Lower leg skin (tissue), 4 donors: ENCODE results near the gene THSD4. TPM values are rescaled to one million over a fixed set of nuclear protein-coding genes. Genes with fewer than 3 reads are reported as not detected.

Source experiments
- DNase-seq, 2 donors: peaks; one replicate each; pipeline ENCODE4 v3.0.0-alpha.2; 2019; ENCODE audit warnings: low spot score in 2 of 2
- H3K4me3 ChIP-seq: fragments of 200-600 bp; sonication (generic); 2 replicates; pipeline ENCODE4 v1.5.1; 2017; ENCODE audit warnings: mild to moderate bottlenecking, low read depth; ENCODE audit not compliant: poor library complexity, severe bottlenecking
- CTCF ChIP-seq, 3 donors: fragments of 450-650 bp; IDR thresholded peaks; one replicate each; pipeline ENCODE4 v1.5.1; 2016; ENCODE audit warnings: antibody characterized with exemption in 3 of 3, mild to moderate bottlenecking in 3 of 3, moderate library complexity in 2 of 3
- POLR2A ChIP-seq, 2 donors: fragments of 450-650 bp; IDR thresholded peaks; one replicate each; pipeline ENCODE4 v1.6.1; 2016 to 2017; ENCODE audit warnings: antibody characterized with exemption in 2 of 2, mild to moderate bottlenecking in 1 of 2, moderate library complexity in 1 of 2
- WGBS, 2 donors: methylation state at CpG; one replicate each; pipeline ENCODE4 v1.1.5; 2018; 5-methylcytosine and 5-hydroxymethylcytosine counted together
- intact Hi-C: fragments of 100-400 bp; cut with DNase I; formaldehyde crosslinking; loops from one replicate; pipeline ENCODE4 v1.15.0; 2023; ENCODE audit warnings: low total_unique reads
- total RNA-seq, 4 donors: library from RNA; depleted of rRNA; stranded (reverse); fragments of >200 nt; gene quantifications; one replicate each; pipeline ENCODE4 v1.1.0, GENCODE V29; 2016

The THSD4 gene
- total RNA-seq, 4 donors from 2014 or later, result 9.3 to 39.2 (median 32.8) TPM

- H3K4me3 ChIP-seq, result no peak within 1 kb of the TSS
- WGBS, 2 donors, result 67 to 78% methylated on average over 15 to 16 of the region's 16 CpGs
- DNase-seq, result no peak
- no peak for TF ChIP-seq POLR2A (IDR thresholded peaks at IDR 0.05)
- no peak for TF ChIP-seq CTCF (IDR thresholded peaks at IDR 0.05)
- intact Hi-C loops, result no loop called here
These were observed 695.2 kb downstream of the THSD4 start, which contains the start of gene NR2E3 for GRCh38 chr15:71810256-71811035. Gene NR2E3 (plus strand): TSS chr15:71810554. CDS start chr15:71810744, 190 bp downstream.

GRCh38 chr15:71811036-71811736, 695.9 kb downstream of the THSD4 start:
- intact Hi-C loops, result no loop called here
- DNase-seq, result no peak
- 84 to 86% methylated on average over 26 to 27 of the region's 27 CpGs for WGBS, 2 donors
- no peak overlapping the region for H3K4me3 ChIP-seq
- TF ChIP-seq CTCF (IDR thresholded peaks at IDR 0.05), result no peak
- no peak for TF ChIP-seq POLR2A (IDR thresholded peaks at IDR 0.05)

GRCh38 chr15:71811752-71812735, 696.8 kb downstream of the THSD4 start:
- WGBS, 2 donors, result 86 to 89% methylated on average over 31 of the region's 38 CpGs
- intact Hi-C loops, result no loop called here
- no peak for DNase-seq
- TF ChIP-seq CTCF (IDR thresholded peaks at IDR 0.05) (no peak), POLR2A (IDR thresholded peaks at IDR 0.05) (no peak)
- H3K4me3 ChIP-seq, result no peak overlapping the region

GRCh38 chr15:71812966-71813722, 697.9 kb downstream of the THSD4 start:
- WGBS, 2 donors, result 79 to 87% methylated on average over 15 to 16 of the region's 16 CpGs
- no peak for DNase-seq
- H3K4me3 ChIP-seq, result no peak overlapping the region
- intact Hi-C loops, result no loop called here
- TF ChIP-seq CTCF (IDR thresholded peaks at IDR 0.05), result no peak
